SJSA1 (cell line): Measurements from ENCODE around the gene RABGAP1. TPM values are rescaled to one million over a fixed set of nuclear protein-coding genes. Genes with fewer than 3 reads are reported as not detected.

Source experiments
- DNase-seq, 2 experiments: peaks; one replicate each; pipeline ENCODE4 v3.0.0-alpha.2; 2015 to 2020; ENCODE audit warnings: low spot score in 2 of 2, low read depth in 1 of 2
- H3K27ac ChIP-seq: fragments of 250-450 bp; sonication (Bioruptor Pico); 2 replicates; pipeline ENCODE4 v1.5.1; 2020; ENCODE audit warnings: mild to moderate bottlenecking, moderate library complexity
- H3K27me3 ChIP-seq: fragments of 250-450 bp; sonication (Bioruptor Pico); replicated peaks from 2 replicates; pipeline ENCODE4 v1.5.1; 2020; ENCODE audit warnings: mild to moderate bottlenecking, moderate library complexity
- H3K36me3 ChIP-seq: fragments of 250-450 bp; sonication (Bioruptor Pico); 2 replicates; pipeline ENCODE4 v1.5.1; 2020; ENCODE audit warnings: mild to moderate bottlenecking
- H3K4me1 ChIP-seq: fragments of 250-450 bp; sonication (Bioruptor Pico); replicated peaks from 2 replicates; pipeline ENCODE4 v1.6.1; 2021; ENCODE audit warnings: mild to moderate bottlenecking
- H3K4me3 ChIP-seq: fragments of 250-450 bp; sonication (Bioruptor Pico); 2 replicates; pipeline ENCODE4 v1.5.1; 2020; ENCODE audit warnings: mild to moderate bottlenecking
- H3K9me3 ChIP-seq: fragments of 250-450 bp; sonication (Bioruptor Pico); replicated peaks from 2 replicates; pipeline ENCODE4 v1.5.1; 2020; ENCODE audit warnings: mild to moderate bottlenecking
- total RNA-seq: library from RNA; depleted of rRNA; stranded (reverse); fragments of >200 nt; shearing (Covaris generic); gene quantifications from 2 replicates; pipeline ENCODE4 v1.2.3, GENCODE V29; 2014

The RABGAP1 gene
- total RNA-seq, 1 experiment from 2014 or later: 27.8 TPM

GRCh38 chr9:123005964-123006363 is 65.1 kb downstream of the RABGAP1 start:
- H3K27me3 ChIP-seq: no peaks in the 10 kb centered on the region
- H3K4me3 ChIP-seq: no peak overlapping the region
- no peaks in the 10 kb centered on the region for H3K9me3 ChIP-seq
- H3K4me1 ChIP-seq: peaks cover 31% of the 10 kb centered on the region
- DNase-seq: no peak
- peaks cover 23% of the 10 kb centered on the region for H3K36me3 ChIP-seq
- H3K27ac ChIP-seq: no peak overlapping the region

- peaks cover 29% of the 10 kb centered on the region for H3K36me3 ChIP-seq
- H3K9me3 ChIP-seq: no peaks in the 10 kb centered on the region
- H3K4me1 ChIP-seq: peaks cover 31% of the 10 kb centered on the region
Measured at GRCh38 chr9:123007269-123007668, 66.4 kb downstream of the RABGAP1 start.

GRCh38 chr9:123008909-123009308 is 68.1 kb downstream of the RABGAP1 start:
- peaks cover 43% of the 10 kb centered on the region for H3K36me3 ChIP-seq
- peaks cover 18% of the 10 kb centered on the region for H3K4me1 ChIP-seq
- no peak for DNase-seq
- no peak overlapping the region for H3K4me3 ChIP-seq
- no peaks in the 10 kb centered on the region for H3K9me3 ChIP-seq
- no peaks in the 10 kb centered on the region for H3K27me3 ChIP-seq
- no peak overlapping the region for H3K27ac ChIP-seq

More at GRCh38 chr9:123007269-123007668, 66.4 kb downstream of the RABGAP1 start:
- no peak overlapping the region for H3K4me3 ChIP-seq
- DNase-seq: no peak
- no peaks in the 10 kb centered on the region for H3K27me3 ChIP-seq
- H3K27ac ChIP-seq: no peak overlapping the region

GRCh38 chr9:123011380-123011779 is 70.6 kb downstream of the RABGAP1 start:
- DNase-seq: no peak
- Histone ChIP-seq H3K4me1 (peaks cover 13% of the 10 kb centered on the region), H3K9me3 (no peaks in the 10 kb centered on the region), H3K4me3 (no peak overlapping the region), H3K36me3 (peaks cover 55% of the 10 kb centered on the region), H3K27ac (no peak overlapping the region), H3K27me3 (no peaks in the 10 kb centered on the region)

GRCh38 chr9:123011878-123012528 is 71.2 kb downstream of the RABGAP1 start:
- Histone ChIP-seq H3K27me3 (no peaks in the 10 kb centered on the region), H3K27ac (no peak overlapping the region), H3K4me3 (no peak overlapping the region), H3K36me3 (peaks cover 61% of the 10 kb centered on the region), H3K9me3 (no peaks in the 10 kb centered on the region), H3K4me1 (peaks cover 13% of the 10 kb centered on the region)
- DNase-seq: no peak

GRCh38 chr9:123016631-123017030 is 75.8 kb downstream of the RABGAP1 start:
- H3K27ac ChIP-seq: no peak overlapping the region
- no peak for DNase-seq
- H3K27me3 ChIP-seq: no peaks in the 10 kb centered on the region
- H3K4me1 ChIP-seq: no peaks in the 10 kb centered on the region; the same call in 1 of the 2 replicates
- H3K9me3 ChIP-seq: no peaks in the 10 kb centered on the region
- H3K4me3 ChIP-seq: no peak overlapping the region
- H3K36me3 ChIP-seq: peaks cover 68% of the 10 kb centered on the region

- H3K27me3 ChIP-seq: no peaks in the 10 kb centered on the region
- DNase-seq: no peak
- H3K9me3 ChIP-seq: no peaks in the 10 kb centered on the region
- no peak overlapping the region for H3K27ac ChIP-seq
- no peak overlapping the region for H3K4me3 ChIP-seq
- H3K36me3 ChIP-seq: peaks cover 43% of the 10 kb centered on the region
- no peaks in the 10 kb centered on the region for H3K4me1 ChIP-seq
Measured at GRCh38 chr9:123020796-123021195, 80.0 kb downstream of the RABGAP1 start.

- Histone ChIP-seq H3K27me3 (no peaks in the 10 kb centered on the region), H3K4me1 (0 out of 2 replicates have a peak, but pooled peaks cover 3% of the 10 kb centered on the region), H3K4me3 (no peak overlapping the region), H3K9me3 (no peaks in the 10 kb centered on the region), H3K36me3 (peaks cover 8% of the 10 kb centered on the region; the same call in 1 of the 2 replicates), H3K27ac (no peak overlapping the region)
- DNase-seq: no peak
Measured at GRCh38 chr9:123026425-123026824, 85.6 kb downstream of the RABGAP1 start.

- Histone ChIP-seq H3K4me1 (peaks cover 8% of the 10 kb centered on the region; the same call in 1 of the 2 replicates), H3K27me3 (no peaks in the 10 kb centered on the region), H3K9me3 (no peaks in the 10 kb centered on the region), H3K4me3 (no peak overlapping the region), H3K36me3 (peaks cover 3% of the 10 kb centered on the region; the same call in 1 of the 2 replicates), H3K27ac (no peak overlapping the region)
- DNase-seq: no peak
Measured at GRCh38 chr9:123027517-123027916, 86.7 kb downstream of the RABGAP1 start.

GRCh38 chr9:123028136-123028535 is 87.3 kb downstream of the RABGAP1 start:
- Histone ChIP-seq H3K27me3 (no peaks in the 10 kb centered on the region), H3K36me3 (no peaks in the 10 kb centered on the region), H3K9me3 (no peaks in the 10 kb centered on the region), H3K27ac (no peak overlapping the region), H3K4me1 (peaks cover 10% of the 10 kb centered on the region; the same call in 1 of the 2 replicates), H3K4me3 (no peak overlapping the region)
- no peak for DNase-seq

GRCh38 chr9:123028973-123029372 is 88.2 kb downstream of the RABGAP1 start:
- DNase-seq: no peak
- H3K36me3 ChIP-seq: no peaks in the 10 kb centered on the region
- no peak overlapping the region for H3K27ac ChIP-seq
- H3K4me3 ChIP-seq: no peak overlapping the region
- no peaks in the 10 kb centered on the region for H3K27me3 ChIP-seq
- H3K4me1 ChIP-seq: peaks cover 10% of the 10 kb centered on the region; the same call in 1 of the 2 replicates
- H3K9me3 ChIP-seq: no peaks in the 10 kb centered on the region

- no peaks in the 10 kb centered on the region for H3K36me3 ChIP-seq
- DNase-seq: no peak
- no peaks in the 10 kb centered on the region for H3K27me3 ChIP-seq
- no peaks in the 10 kb centered on the region for H3K9me3 ChIP-seq
- peaks cover 18% of the 10 kb centered on the region for H3K4me1 ChIP-seq
- H3K4me3 ChIP-seq: no peak overlapping the region
- no peak overlapping the region for H3K27ac ChIP-seq
Measured at GRCh38 chr9:123031963-123032362, 91.1 kb downstream of the RABGAP1 start.

- Histone ChIP-seq H3K27ac (no peak within 1 kb of the TSS), H3K4me1 (peaks cover 23% of the 10 kb centered on the region), H3K4me3 (no peak within 1 kb of the TSS), H3K9me3 (no peaks in the 10 kb centered on the region), H3K27me3 (no peaks in the 10 kb centered on the region), H3K36me3 (no peaks in the 10 kb centered on the region)
- no peak for DNase-seq
Measured at GRCh38 chr9:123033352-123033751, 92.5 kb downstream of the RABGAP1 start, which contains the start of gene GPR21. Gene GPR21, plus strand, starts transcription at chr9:123033667. Its CDS starts 900 bp downstream, at chr9:123034567.

- DNase-seq: no peak
- H3K4me1 ChIP-seq: peaks cover 23% of the 10 kb centered on the region
- no peak overlapping the region for H3K4me3 ChIP-seq
- H3K9me3 ChIP-seq: no peaks in the 10 kb centered on the region
- no peaks in the 10 kb centered on the region for H3K27me3 ChIP-seq
- H3K27ac ChIP-seq: no peak overlapping the region
- no peaks in the 10 kb centered on the region for H3K36me3 ChIP-seq
Measured at GRCh38 chr9:123033864-123034601, 93.2 kb downstream of the RABGAP1 start.
